Motor neuron (in vitro differentiated cells): Measurements from ENCODE around the gene RHOT1. TPM values are rescaled to one million over a fixed set of nuclear protein-coding genes. Genes with fewer than 3 reads are reported as not detected.
A peak's percentile ranks its signal among the peaks of the same experiment; 100 is the strongest.
"Not testable (repeated sequence)": the region's sequence is repeated elsewhere in the genome, so short reads cannot be mapped to it uniquely, and the experiment has no call there.

Source experiments
- ATAC-seq, 8 experiments: fragments of 200-7000 bp; cut with Tn5 transposase; replicated peaks in 6 of 8; 2 replicates each; pipeline ENCODE4 v1.8.0; 2021; ENCODE audit warnings: mild to moderate bottlenecking in 8 of 8, moderate library complexity in 8 of 8
- H3K27ac ChIP-seq, 2 donors: fragments of 250-450 bp; sonication (Bioruptor Pico); 2 replicates each; pipeline ENCODE4 v1.9.0; 2021; ENCODE audit warnings: antibody characterized with exemption in 2 of 2, mild to moderate bottlenecking in 2 of 2, moderate library complexity in 1 of 2
- H3K4me1 ChIP-seq, 2 donors: fragments of 250-450 bp; sonication (Bioruptor Pico); replicated peaks in 1 of 2; 2 replicates each; pipeline ENCODE4 v1.6.1; 2021; ENCODE audit warnings: antibody characterized with exemption in 2 of 2, mild to moderate bottlenecking in 2 of 2, moderate library complexity in 1 of 2
- H3K4me3 ChIP-seq, 5 donors: fragments of 250-450 bp; sonication (Bioruptor Pico); 2 replicates each; pipeline ENCODE4 v1.9.0; 2021; ENCODE audit warnings: antibody characterized with exemption in 5 of 5, mild to moderate bottlenecking in 5 of 5, moderate library complexity in 4 of 5
- WGBS, 10 experiments: fragments of 450-650 bp; shearing (Covaris generic); methylation state at CpG; one replicate each; pipeline ENCODE4 v1.0.0; 2022; 5-methylcytosine and 5-hydroxymethylcytosine counted together
- in situ Hi-C, 9 experiments: fragments of 400-800 bp; cut with MboI; loops; one replicate each; pipeline ENCODE4 v1.15.0; 2021; ENCODE audit warnings: low sequenced_read_pairs in 9 of 9, low pct_unique_long_range_greater_than_20kb in 2 of 9; ENCODE audit not compliant: unreplicated experiment in 9 of 9
- total RNA-seq, 8 experiments: library from RNA; unstranded; fragments of 300-600 nt; gene quantifications; 2 replicates each; pipeline versions ENCODE4 v1.2.3 to v1.2.4, GENCODE V29; 2022

RHOT1 gene
- 10 to 100 TPM; 21.3 to 64.4 (median 52.9) TPM for total RNA-seq

GRCh38 chr17:32142038-32142856 is at the start of gene RHOT1:
Gene RHOT1, plus strand, starts transcription at chr17:32142502. Its CDS starts 191 bp downstream, at chr17:32142693.
- Histone ChIP-seq H3K4me3 (peak within 1 kb of the TSS; percentile 66 to 95 (median 81)), H3K27ac (peak within 1 kb of the TSS; percentile 74 to 89), H3K4me1 (peaks cover 5 to 12% of the 10 kb centered on the region in 2 donors)
- 0 to 10% (median 0%) methylated on average over 1 to 8 of the region's 84 CpGs; no CpG with 5 or more reads in 4 of the 10 experiments for WGBS, 10 experiments
- in situ Hi-C loops: no loop called here
- ATAC-seq: peak; percentile 72 to 89 (median 84)

- in situ Hi-C loops: no loop called here
- WGBS, 10 experiments: 39 to 100% (median 82%) methylated on average over 1 to 2 of the region's 2 CpGs
- H3K27ac ChIP-seq: no peak overlapping the region
- no peak overlapping the region for H3K4me3 ChIP-seq
- H3K4me1 ChIP-seq: no peaks in the 10 kb centered on the region
- ATAC-seq: no peak
These were observed 42.6 kb upstream of the RHOT1 start for GRCh38 chr17:32099686-32100085.

DNA sequence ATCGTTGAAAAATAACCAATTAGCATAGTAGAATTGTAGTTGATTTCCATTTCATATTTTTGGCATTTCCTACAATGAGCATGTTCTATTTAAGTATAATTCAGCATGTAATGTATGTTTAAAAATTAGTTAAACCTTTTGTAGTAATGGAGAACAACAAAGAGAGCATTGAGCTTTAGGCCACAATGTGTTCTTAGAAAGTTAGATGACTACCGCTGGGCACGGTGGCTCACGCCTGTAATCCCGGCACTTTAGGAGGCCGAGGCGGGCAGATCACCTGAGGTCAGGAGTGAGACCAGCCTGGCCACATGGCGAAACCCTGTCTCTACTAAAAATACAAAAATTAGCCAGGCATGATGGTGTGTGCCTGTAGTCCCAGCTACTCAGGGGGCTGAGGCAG is 42.0 kb upstream of the RHOT1 start:
- H3K4me1 ChIP-seq, H3K27ac ChIP-seq, ATAC-seq, in situ Hi-C loops, H3K4me3 ChIP-seq: not testable (repeated sequence)
- 77 to 100% (median 91%) methylated on average over 1 to 8 of the region's 8 CpGs; no CpG with 5 or more reads in 2 of the 10 experiments for WGBS, 10 experiments

- ATAC-seq: no peak
- no peaks in the 10 kb centered on the region for H3K4me1 ChIP-seq
- no peak overlapping the region for H3K27ac ChIP-seq
- WGBS, 10 experiments: 17 to 100% (median 89%) methylated on average over 1 to 5 of the region's 8 CpGs; no CpG with 5 or more reads in 1 of the 10 experiments
- H3K4me3 ChIP-seq: no peak overlapping the region
- in situ Hi-C loops: no loop called here
These were observed 41.2 kb upstream of the RHOT1 start for GRCh38 chr17:32100971-32101631.

- no peaks in the 10 kb centered on the region for H3K4me1 ChIP-seq
- in situ Hi-C loops: no loop called here
- WGBS, 10 experiments: 60 to 100% (median 100%) methylated on average over 1 of the region's 5 CpGs; no CpG with 5 or more reads in 7 of the 10 experiments
These were observed 40.1 kb upstream of the RHOT1 start for GRCh38 chr17:32102172-32102571.

DNA sequence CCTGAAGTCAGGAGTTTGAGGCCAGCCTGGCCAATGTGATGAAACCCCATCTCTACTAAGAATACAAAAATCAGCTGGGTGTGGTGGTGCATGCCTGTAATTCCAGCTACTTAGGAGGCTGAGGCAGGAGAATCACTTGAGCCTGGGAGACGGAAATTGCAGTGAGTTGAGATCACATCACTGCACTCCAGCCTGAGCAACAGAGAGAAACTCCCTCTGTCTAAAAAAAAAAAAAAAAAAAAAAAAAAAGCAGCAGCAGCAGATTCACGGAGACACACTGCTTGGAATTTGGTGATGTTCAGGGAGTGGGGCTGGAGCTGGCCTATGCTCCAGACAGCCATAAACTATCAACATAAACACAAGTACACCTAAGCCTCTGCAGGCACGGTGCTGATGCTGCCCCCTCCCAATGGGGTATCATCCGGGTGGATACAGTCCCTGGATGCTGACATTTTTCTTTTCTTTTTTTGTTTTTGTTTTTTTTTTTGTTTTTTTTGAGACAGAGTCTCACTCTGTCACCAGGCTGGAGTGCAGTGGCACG is 39.6 kb upstream of the RHOT1 start:
- WGBS, 10 experiments: 20 to 100% (median 79%) methylated on average over 1 to 4 of the region's 5 CpGs
- ATAC-seq: peak in 1 of 8 experiments; percentile 31
- in situ Hi-C loops: no loop called here
- Histone ChIP-seq H3K4me1 (no peaks in the 10 kb centered on the region), H3K27ac (no peak overlapping the region), H3K4me3 (no peak overlapping the region)

More at GRCh38 chr17:32102172-32102571, 40.1 kb upstream of the RHOT1 start:
- no peak for ATAC-seq
- Histone ChIP-seq H3K27ac (no peak overlapping the region), H3K4me3 (no peak overlapping the region)

DNA sequence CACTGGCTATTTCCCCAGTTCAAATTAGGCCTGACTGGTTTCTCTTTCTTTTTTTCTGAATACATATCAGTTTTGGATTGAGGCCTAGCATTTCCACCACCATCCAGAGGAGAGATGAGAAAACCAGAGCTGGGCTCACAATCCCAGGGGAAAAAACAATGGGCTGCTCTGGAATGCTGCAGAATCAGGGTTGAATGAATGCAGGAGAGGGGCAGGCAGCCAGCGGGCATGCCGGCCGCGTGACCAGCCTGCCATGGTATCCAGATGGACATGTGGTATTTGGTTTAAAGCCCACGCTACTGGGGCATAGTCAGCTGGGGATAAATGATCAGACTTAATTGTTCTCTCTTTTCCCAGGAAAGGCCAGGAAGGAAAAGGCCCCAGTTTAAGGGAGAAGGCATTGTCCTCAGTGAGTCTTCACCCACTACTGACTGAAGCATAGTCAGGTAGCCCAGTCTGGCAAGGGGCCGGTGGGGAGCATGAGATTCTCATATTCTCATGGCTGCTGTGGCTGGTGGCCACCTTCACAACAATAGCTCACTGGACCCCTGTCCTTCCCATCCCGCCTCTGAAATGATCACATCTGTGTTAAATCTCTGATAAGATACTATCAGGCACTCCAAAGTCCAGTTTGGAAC is 38.7 kb upstream of the RHOT1 start:
- H3K27ac ChIP-seq: no peak overlapping the region
- no peak overlapping the region for H3K4me3 ChIP-seq
- in situ Hi-C loops: no loop called here
- WGBS, 10 experiments: 69 to 95% (median 90%) methylated on average over 4 to 6 of the region's 7 CpGs; no CpG with 5 or more reads in 7 of the 10 experiments
- peak in 2 of 8 experiments; percentile 33 to 59 for ATAC-seq
- no peaks in the 10 kb centered on the region for H3K4me1 ChIP-seq

GRCh38 chr17:32104158-32104557 is 38.1 kb upstream of the RHOT1 start:
- no peaks in the 10 kb centered on the region for H3K4me1 ChIP-seq
- no peak overlapping the region for H3K27ac ChIP-seq
- H3K4me3 ChIP-seq: no peak overlapping the region
- ATAC-seq: no peak
- in situ Hi-C loops: no loop called here
- 8 to 100% (median 56%) methylated on average over 1 to 3 of the region's 3 CpGs; no CpG with 5 or more reads in 4 of the 10 experiments for WGBS, 10 experiments

GRCh38 chr17:32106471-32106981 is 35.8 kb upstream of the RHOT1 start:
- ATAC-seq, H3K4me1 ChIP-seq, H3K27ac ChIP-seq, H3K4me3 ChIP-seq, in situ Hi-C loops: not testable (repeated sequence)
- WGBS, 10 experiments: 29 to 90% (median 76%) methylated on average over 2 to 7 of the region's 7 CpGs; no CpG with 5 or more reads in 2 of the 10 experiments

DNA sequence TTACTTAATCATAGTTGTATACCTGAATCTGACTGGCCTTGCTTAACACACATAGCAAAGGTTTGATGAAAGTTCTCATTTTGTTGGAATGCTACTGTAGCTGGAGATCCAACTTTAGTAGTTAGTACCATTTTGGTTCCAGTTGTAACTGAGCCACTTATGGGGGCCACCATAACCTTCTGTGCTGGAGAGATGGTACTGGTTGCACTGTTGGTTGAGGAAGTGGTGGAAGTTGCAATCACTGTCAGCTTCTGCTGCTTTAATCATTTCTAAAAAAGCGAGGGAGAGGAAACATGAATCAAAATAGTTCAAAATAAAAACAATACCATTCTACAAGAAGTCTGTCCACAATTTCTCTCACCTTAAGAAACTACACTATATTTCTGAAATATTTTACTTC is 35.1 kb upstream of the RHOT1 start:
- H3K4me1 ChIP-seq, H3K4me3 ChIP-seq, H3K27ac ChIP-seq, in situ Hi-C loops, ATAC-seq: not testable (repeated sequence)
- 60 to 100% (median 100%) methylated on average over 1 of the region's 1 CpG; no CpG with 5 or more reads in 4 of the 10 experiments for WGBS, 10 experiments

GRCh38 chr17:32110596-32110995 is 31.7 kb upstream of the RHOT1 start:
- no peak overlapping the region for H3K27ac ChIP-seq
- in situ Hi-C loops: no loop called here
- H3K4me1 ChIP-seq: peaks cover 9 to 10% of the 10 kb centered on the region in 2 donors
- peak in 1 of 8 experiments; percentile 21 for ATAC-seq
- WGBS, 10 experiments: 46 to 100% (median 73%) methylated on average over 1 to 8 of the region's 21 CpGs; no CpG with 5 or more reads in 4 of the 10 experiments
- no peak overlapping the region for H3K4me3 ChIP-seq

- peak; percentile 57 to 96 (median 74) for ATAC-seq
- 46 to 75% (median 59%) methylated on average over 1 to 13 of the region's 18 CpGs; no CpG with 5 or more reads in 1 of the 10 experiments for WGBS, 10 experiments
- Histone ChIP-seq H3K27ac (no peak overlapping the region), H3K4me3 (no peak overlapping the region), H3K4me1 (peaks cover 9 to 10% of the 10 kb centered on the region in 2 donors)
- in situ Hi-C loops: no loop called here
These were observed 31.0 kb upstream of the RHOT1 start for GRCh38 chr17:32111141-32111771.
